Glutamatergic neuron (in vitro differentiated cells): ENCODE measurements around the gene DNAL1. TPM values are rescaled to one million over a fixed set of nuclear protein-coding genes. Genes with fewer than 3 reads are reported as not detected.
A peak's percentile ranks its signal among the peaks of the same experiment; 100 is the strongest.

ENCODE experiments used
- DNase-seq: peaks from one replicate; pipeline ENCODE4 v3.0.0; 2022
- H3K27ac Mint-ChIP-seq: one replicate; pipeline ENCODE4 v1.8.0; 2020; ENCODE audit warnings: mild to moderate bottlenecking, mixed read lengths, inconsistent platforms; ENCODE audit not compliant: unreplicated experiment
- H3K27me3 Mint-ChIP-seq: one replicate; pipeline ENCODE4 v1.8.0; 2020; ENCODE audit warnings: mild to moderate bottlenecking, moderate library complexity, mixed read lengths, inconsistent platforms; ENCODE audit not compliant: unreplicated experiment
- H3K36me3 Mint-ChIP-seq: one replicate; pipeline ENCODE4 v1.8.0; 2020; ENCODE audit warnings: mild to moderate bottlenecking, mixed read lengths, inconsistent platforms; ENCODE audit not compliant: unreplicated experiment
- H3K4me1 Mint-ChIP-seq: one replicate; pipeline ENCODE4 v1.8.0; 2020; ENCODE audit warnings: mild to moderate bottlenecking, low read depth, mixed read lengths, inconsistent platforms; ENCODE audit not compliant: unreplicated experiment
- H3K4me3 Mint-ChIP-seq: one replicate; pipeline ENCODE4 v1.8.0; 2020; ENCODE audit warnings: mild to moderate bottlenecking, mixed read lengths, inconsistent platforms; ENCODE audit not compliant: unreplicated experiment
- H3K9me3 Mint-ChIP-seq: one replicate; pipeline ENCODE4 v1.8.0; 2020; ENCODE audit warnings: mild to moderate bottlenecking, moderate library complexity, mixed read lengths, inconsistent platforms; ENCODE audit not compliant: unreplicated experiment
- total RNA-seq: library from RNA; stranded (reverse); fragmentation: NEBNext Ultra II Directional; extraction: Animal tissue kit (Norgen Biotek cat#: 25700); gene quantifications from one replicate; pipeline ENCODE4 v1.2.1, GENCODE V29; 2021; ENCODE audit not compliant: unreplicated experiment
- TF ChIP-seq, protein P1 (sequence below): fragments of 200-600 bp; sonication (generic); IDR thresholded peaks from one replicate; pipeline ENCODE4 v1.5.0; 2021; ENCODE audit not compliant: partially characterized antibody, unreplicated experiment

Gene DNAL1
- total RNA-seq, 1 donor from 2014 or later = 18.5 TPM

DNA sequence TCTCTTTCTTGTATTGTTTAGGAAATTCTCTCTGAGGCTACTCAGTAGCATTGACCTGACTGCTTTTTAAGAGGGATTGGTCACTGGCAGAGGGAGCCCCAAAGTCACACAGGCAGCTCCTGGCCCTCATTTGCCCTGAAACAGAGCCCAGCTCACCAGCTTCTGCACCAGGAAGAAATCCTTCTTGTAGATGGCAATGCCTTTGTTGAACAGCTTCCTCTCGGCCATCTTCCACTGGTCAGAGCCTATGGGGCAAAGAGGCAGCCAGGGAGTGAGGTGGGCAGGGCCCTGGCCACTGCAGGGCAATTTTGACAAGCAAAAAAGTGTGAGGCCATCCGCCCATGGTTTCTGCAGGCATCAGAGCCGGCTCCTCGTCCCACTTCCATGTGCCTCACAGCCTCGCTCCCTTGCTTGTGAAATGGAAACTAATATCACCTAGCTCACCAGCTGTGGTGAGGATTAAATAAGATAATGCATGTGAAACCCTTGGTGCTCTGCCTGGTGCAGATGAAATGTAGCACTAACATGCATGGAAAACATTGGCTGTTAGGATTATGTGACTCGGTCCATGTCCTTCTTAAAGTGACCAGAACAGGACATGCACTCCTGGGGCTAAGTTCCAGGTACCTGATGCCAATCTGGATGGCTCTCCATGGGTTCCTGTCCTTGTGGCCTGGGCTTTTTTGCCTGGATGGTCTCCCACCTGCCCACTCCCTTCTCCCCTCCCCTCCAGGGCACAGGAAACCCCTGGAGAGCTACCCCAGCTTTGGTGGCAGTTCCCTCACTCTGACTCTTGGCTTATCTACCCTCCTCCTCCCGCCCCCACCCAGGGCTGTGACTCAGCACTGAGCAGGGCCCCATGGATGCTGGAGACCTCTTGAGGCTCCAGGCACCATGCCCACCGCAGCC is 80.6 kb downstream of the DNAL1 start:
- DNase-seq = no peak
- no peak overlapping the region for H3K27ac Mint-ChIP-seq
- H3K4me1 Mint-ChIP-seq = peaks cover 26% of the 10 kb centered on the region
- TF ChIP-seq, protein P1, sequence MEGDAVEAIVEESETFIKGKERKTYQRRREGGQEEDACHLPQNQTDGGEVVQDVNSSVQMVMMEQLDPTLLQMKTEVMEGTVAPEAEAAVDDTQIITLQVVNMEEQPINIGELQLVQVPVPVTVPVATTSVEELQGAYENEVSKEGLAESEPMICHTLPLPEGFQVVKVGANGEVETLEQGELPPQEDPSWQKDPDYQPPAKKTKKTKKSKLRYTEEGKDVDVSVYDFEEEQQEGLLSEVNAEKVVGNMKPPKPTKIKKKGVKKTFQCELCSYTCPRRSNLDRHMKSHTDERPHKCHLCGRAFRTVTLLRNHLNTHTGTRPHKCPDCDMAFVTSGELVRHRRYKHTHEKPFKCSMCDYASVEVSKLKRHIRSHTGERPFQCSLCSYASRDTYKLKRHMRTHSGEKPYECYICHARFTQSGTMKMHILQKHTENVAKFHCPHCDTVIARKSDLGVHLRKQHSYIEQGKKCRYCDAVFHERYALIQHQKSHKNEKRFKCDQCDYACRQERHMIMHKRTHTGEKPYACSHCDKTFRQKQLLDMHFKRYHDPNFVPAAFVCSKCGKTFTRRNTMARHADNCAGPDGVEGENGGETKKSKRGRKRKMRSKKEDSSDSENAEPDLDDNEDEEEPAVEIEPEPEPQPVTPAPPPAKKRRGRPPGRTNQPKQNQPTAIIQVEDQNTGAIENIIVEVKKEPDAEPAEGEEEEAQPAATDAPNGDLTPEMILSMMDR = no peak
- H3K4me3 Mint-ChIP-seq = peak overlapping the region; percentile 23
- no peaks in the 10 kb centered on the region for H3K9me3 Mint-ChIP-seq
- H3K27me3 Mint-ChIP-seq = peaks cover 2% of the 10 kb centered on the region
- H3K36me3 Mint-ChIP-seq = no peaks in the 10 kb centered on the region

DNA sequence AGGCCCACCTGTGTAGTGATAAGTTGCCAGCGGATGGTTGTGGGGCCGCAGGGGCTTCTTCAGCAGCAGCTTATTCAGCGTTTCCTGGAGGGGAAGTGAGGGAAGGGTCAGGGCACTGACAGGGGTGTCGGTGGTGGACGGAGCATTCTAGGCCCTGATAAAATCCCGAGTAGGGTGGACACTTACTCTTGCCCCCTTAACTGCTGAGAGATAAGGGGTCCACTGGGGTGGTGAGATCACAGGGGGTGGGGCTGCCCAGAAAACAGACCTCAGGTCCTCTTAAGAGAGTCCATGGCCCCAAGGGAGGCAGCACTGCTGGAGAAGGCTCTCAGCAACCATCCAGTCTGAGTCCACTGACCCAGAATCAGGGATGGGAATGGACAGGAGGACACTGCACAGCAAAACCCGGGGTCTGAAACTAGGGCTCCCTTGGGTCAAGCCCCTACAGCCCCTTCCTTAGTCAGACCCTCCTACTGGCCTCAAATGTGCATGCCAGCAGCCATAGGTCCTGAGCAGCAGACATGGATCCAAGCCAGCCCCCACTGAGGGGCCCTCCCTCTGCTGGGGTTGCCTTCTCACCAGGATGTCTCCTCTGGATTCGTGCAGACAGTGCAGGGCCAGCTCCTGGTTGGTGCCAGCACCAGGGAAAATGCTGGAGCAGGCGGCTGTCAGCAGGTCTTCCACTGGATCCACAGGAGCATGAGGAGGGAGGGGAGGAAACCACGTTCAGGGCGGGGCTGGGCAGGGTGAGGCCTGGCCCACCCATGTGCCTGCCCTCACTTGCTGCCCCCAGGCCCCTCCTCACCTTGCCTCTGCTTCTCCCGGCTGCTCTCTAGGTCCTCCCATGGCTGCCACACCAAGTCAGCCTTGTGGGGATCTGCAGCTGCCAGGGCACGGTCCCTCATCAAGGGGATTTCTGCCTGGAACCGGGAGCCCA is 81.5 kb downstream of the DNAL1 start:
- Mint-ChIP-seq H3K36me3 (no peaks in the 10 kb centered on the region), H3K4me3 (no peak overlapping the region), H3K9me3 (no peaks in the 10 kb centered on the region), H3K4me1 (peaks cover 26% of the 10 kb centered on the region), H3K27me3 (peaks cover 2% of the 10 kb centered on the region), H3K27ac (no peak overlapping the region)
- TF ChIP-seq, protein P1 = no peak
- DNase-seq = no peak

DNA sequence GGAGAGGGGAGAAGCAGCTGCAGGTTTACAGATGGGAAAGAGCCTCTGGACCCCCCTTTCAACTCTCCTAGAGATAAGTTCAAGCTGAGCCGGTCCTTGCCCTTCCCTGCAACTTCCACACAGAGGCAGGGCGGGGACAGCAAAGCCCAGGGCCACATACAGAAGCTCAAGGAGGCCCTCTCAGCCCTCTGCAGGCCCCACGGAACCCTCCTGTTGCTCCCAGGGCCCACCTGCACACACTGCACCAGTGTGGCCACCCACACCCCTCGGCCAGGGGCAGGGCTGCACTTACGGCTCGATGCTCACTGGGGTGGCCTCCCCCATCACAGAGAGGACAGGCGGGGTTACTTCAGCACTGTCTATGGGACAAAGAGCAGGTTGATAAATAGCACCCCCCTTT is 82.4 kb downstream of the DNAL1 start:
- peaks cover 2% of the 10 kb centered on the region for H3K27me3 Mint-ChIP-seq
- no peak for DNase-seq
- TF ChIP-seq, protein P1 = no peak
- H3K4me3 Mint-ChIP-seq = no peak overlapping the region
- H3K36me3 Mint-ChIP-seq = no peaks in the 10 kb centered on the region
- H3K9me3 Mint-ChIP-seq = no peaks in the 10 kb centered on the region
- peaks cover 26% of the 10 kb centered on the region for H3K4me1 Mint-ChIP-seq
- H3K27ac Mint-ChIP-seq = no peak overlapping the region

DNA sequence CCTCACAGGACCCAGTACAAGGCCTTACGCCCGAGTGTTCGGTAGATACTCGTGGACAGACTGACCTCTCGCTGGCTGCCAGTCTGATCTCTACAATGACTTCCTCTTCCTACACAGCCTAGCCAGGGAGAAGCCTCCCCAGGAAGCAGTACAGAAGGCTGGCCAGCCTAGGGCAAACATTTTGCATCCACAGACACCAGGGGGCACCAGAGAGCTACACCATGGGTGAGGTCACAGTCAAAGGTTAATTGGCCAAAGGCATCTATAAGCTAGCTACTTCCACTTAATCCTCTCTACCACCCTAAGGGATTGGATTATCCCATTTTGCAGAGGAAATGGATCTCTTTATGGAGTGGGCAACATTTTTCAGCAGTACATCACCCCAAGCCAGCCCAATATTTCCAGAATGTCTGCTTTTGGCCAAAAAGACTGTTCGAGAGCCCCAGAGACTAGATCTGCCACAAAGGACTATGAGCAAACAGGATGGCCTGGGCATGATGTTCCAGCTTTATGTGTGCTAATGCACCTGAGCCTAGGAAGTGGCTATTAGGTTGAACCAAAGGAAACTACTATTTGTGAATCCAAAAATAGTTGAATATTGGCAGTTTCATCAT is 84.0 kb downstream of the DNAL1 start:
- H3K27ac Mint-ChIP-seq = no peak overlapping the region
- TF ChIP-seq, protein P1 = peak; percentile 86
- peak; percentile 95 for DNase-seq
- peaks cover 19% of the 10 kb centered on the region for H3K4me1 Mint-ChIP-seq
- H3K27me3 Mint-ChIP-seq = peaks cover 2% of the 10 kb centered on the region
- no peak overlapping the region for H3K4me3 Mint-ChIP-seq
- H3K36me3 Mint-ChIP-seq = no peaks in the 10 kb centered on the region
- no peaks in the 10 kb centered on the region for H3K9me3 Mint-ChIP-seq
